Skeletal muscle satellite cell (primary cell): ENCODE data around the gene ADGRF5.

Experiments used
- H3K27me3 ChIP-seq: 2 replicates; pipeline ENCODE4 v1.7.0; 2013; ENCODE audit warnings: low read length; ENCODE audit not compliant: control insufficient read depth, insufficient read depth
- H3K36me3 ChIP-seq: 2 replicates; pipeline ENCODE4 v1.7.0; 2013; ENCODE audit warnings: mild to moderate bottlenecking, control low read depth, low read length; ENCODE audit not compliant: insufficient read depth
- H3K4me1 ChIP-seq: 2 replicates; pipeline ENCODE4 v1.7.0; 2013; ENCODE audit warnings: low read length; ENCODE audit not compliant: control insufficient read depth, insufficient read depth
- H3K4me2 ChIP-seq: 2 replicates; pipeline ENCODE4 v1.7.0; 2013; ENCODE audit warnings: mild to moderate bottlenecking, low read length
- H3K4me3 ChIP-seq: 2 replicates; pipeline ENCODE4 v1.7.0; 2013; ENCODE audit warnings: low read length
- H3K9ac ChIP-seq: 2 replicates; pipeline ENCODE4 v1.7.0; 2013; ENCODE audit warnings: mild to moderate bottlenecking, low read depth, low read length, moderate library complexity
- H3K9me3 ChIP-seq: replicated peaks from 2 replicates; pipeline ENCODE4 v1.7.0; 2013; ENCODE audit warnings: mild to moderate bottlenecking, control low read depth, low read length

The ADGRF5 gene

GRCh38 chr6:46954837-46955451, 33.2 kb upstream of the ADGRF5 start:
- Histone ChIP-seq H3K27me3 (peaks cover 13% of the 10 kb centered on the region), H3K4me3 (no peak overlapping the region), H3K36me3 (no peaks in the 10 kb centered on the region), H3K9ac (no peak overlapping the region), H3K9me3 (no peaks in the 10 kb centered on the region), H3K4me2 (no peak overlapping the region), H3K4me1 (no peaks in the 10 kb centered on the region)

GRCh38 chr6:46953921-46954320, 32.2 kb upstream of the ADGRF5 start:
- H3K27me3 ChIP-seq: peaks cover 13% of the 10 kb centered on the region
- H3K9me3 ChIP-seq: no peaks in the 10 kb centered on the region
- H3K36me3 ChIP-seq: no peaks in the 10 kb centered on the region
- H3K4me1 ChIP-seq: no peaks in the 10 kb centered on the region
- H3K9ac ChIP-seq: no peak overlapping the region
- no peak overlapping the region for H3K4me3 ChIP-seq
- H3K4me2 ChIP-seq: no peak overlapping the region

- no peak overlapping the region for H3K9ac ChIP-seq
Measured at GRCh38 chr6:46949632-46950280, 28.0 kb upstream of the ADGRF5 start.

GRCh38 chr6:46948699-46949098, 27.0 kb upstream of the ADGRF5 start:
- H3K27me3 ChIP-seq: peaks cover 9% of the 10 kb centered on the region
- no peak overlapping the region for H3K9ac ChIP-seq
- no peaks in the 10 kb centered on the region for H3K9me3 ChIP-seq
- no peaks in the 10 kb centered on the region for H3K36me3 ChIP-seq
- no peaks in the 10 kb centered on the region for H3K4me1 ChIP-seq
- no peak overlapping the region for H3K4me2 ChIP-seq
- no peak overlapping the region for H3K4me3 ChIP-seq

More at GRCh38 chr6:46949632-46950280, 28.0 kb upstream of the ADGRF5 start:
- Histone ChIP-seq H3K4me3 (no peak overlapping the region), H3K36me3 (no peaks in the 10 kb centered on the region), H3K27me3 (peaks cover 9% of the 10 kb centered on the region), H3K4me1 (no peaks in the 10 kb centered on the region), H3K9me3 (no peaks in the 10 kb centered on the region), H3K4me2 (no peak overlapping the region)

- Histone ChIP-seq H3K9ac (no peak overlapping the region), H3K36me3 (no peaks in the 10 kb centered on the region), H3K9me3 (no peaks in the 10 kb centered on the region), H3K4me2 (no peak overlapping the region), H3K4me3 (no peak overlapping the region), H3K27me3 (peaks cover 12% of the 10 kb centered on the region), H3K4me1 (no peaks in the 10 kb centered on the region)
Measured at GRCh38 chr6:46947497-46947896, 25.8 kb upstream of the ADGRF5 start.

- no peak overlapping the region for H3K9ac ChIP-seq
- no peak overlapping the region for H3K4me3 ChIP-seq
- peaks cover 5% of the 10 kb centered on the region for H3K4me1 ChIP-seq
- H3K27me3 ChIP-seq: peaks cover 3% of the 10 kb centered on the region
- no peaks in the 10 kb centered on the region for H3K36me3 ChIP-seq
- no peaks in the 10 kb centered on the region for H3K9me3 ChIP-seq
- no peak overlapping the region for H3K4me2 ChIP-seq
Measured at GRCh38 chr6:46940433-46941226, 18.9 kb upstream of the ADGRF5 start.

GRCh38 chr6:46937642-46938041, 15.9 kb upstream of the ADGRF5 start:
- peaks cover 19% of the 10 kb centered on the region for H3K4me1 ChIP-seq
- no peak overlapping the region for H3K9ac ChIP-seq
- no peaks in the 10 kb centered on the region for H3K27me3 ChIP-seq
- no peaks in the 10 kb centered on the region for H3K9me3 ChIP-seq
- H3K36me3 ChIP-seq: no peaks in the 10 kb centered on the region
- no peak overlapping the region for H3K4me2 ChIP-seq
- no peak overlapping the region for H3K4me3 ChIP-seq

GRCh38 chr6:46935687-46936086, 13.9 kb upstream of the ADGRF5 start:
- Histone ChIP-seq H3K4me1 (peaks cover 23% of the 10 kb centered on the region), H3K36me3 (no peaks in the 10 kb centered on the region), H3K9me3 (no peaks in the 10 kb centered on the region), H3K9ac (no peak overlapping the region), H3K4me3 (no peak overlapping the region), H3K4me2 (no peak overlapping the region), H3K27me3 (no peaks in the 10 kb centered on the region)

- Histone ChIP-seq H3K4me3 (no peak overlapping the region), H3K4me1 (peaks cover 23% of the 10 kb centered on the region), H3K36me3 (no peaks in the 10 kb centered on the region), H3K27me3 (no peaks in the 10 kb centered on the region), H3K4me2 (no peak overlapping the region), H3K9ac (no peak overlapping the region), H3K9me3 (no peaks in the 10 kb centered on the region)
Measured at GRCh38 chr6:46933751-46934150, 12.0 kb upstream of the ADGRF5 start.

- Histone ChIP-seq H3K4me1 (peaks cover 26% of the 10 kb centered on the region), H3K27me3 (no peaks in the 10 kb centered on the region), H3K36me3 (no peaks in the 10 kb centered on the region)
Measured at GRCh38 chr6:46932526-46933319, 11.0 kb upstream of the ADGRF5 start.

GRCh38 chr6:46931416-46931815, 9.7 kb upstream of the ADGRF5 start:
- no peaks in the 10 kb centered on the region for H3K36me3 ChIP-seq
- peaks cover 38% of the 10 kb centered on the region for H3K4me1 ChIP-seq
- no peak overlapping the region for H3K4me3 ChIP-seq
- no peaks in the 10 kb centered on the region for H3K9me3 ChIP-seq
- no peaks in the 10 kb centered on the region for H3K27me3 ChIP-seq
- no peak overlapping the region for H3K9ac ChIP-seq
- no peak overlapping the region for H3K4me2 ChIP-seq

More at GRCh38 chr6:46932526-46933319, 11.0 kb upstream of the ADGRF5 start:
- no peak overlapping the region for H3K4me3 ChIP-seq
- H3K9me3 ChIP-seq: no peaks in the 10 kb centered on the region
- H3K9ac ChIP-seq: no peak overlapping the region
- peak overlapping the region; percentile 2 for H3K4me2 ChIP-seq
